Keratinocyte (primary cell): ENCODE results near the gene CARM1.

Experiments used
- EZH2 ChIP-seq: IDR thresholded peaks from one replicate; pipeline ENCODE4 v1.6.1; 2012; ENCODE audit warnings: inconsistent platforms, mild to moderate bottlenecking, low read length, moderate library complexity
- TF ChIP-seq, protein P1 (sequence below), 3 experiments: IDR thresholded peaks in 1 of 3; conservative IDR thresholded peaks in 1 of 3; optimal IDR thresholded peaks in 1 of 3; 2 replicates in 2 of 3; 3 replicates in 1 of 3; pipeline versions ENCODE3 to v1.5.1; 2011; ENCODE audit warnings: low read length in 3 of 3, mild to moderate bottlenecking in 3 of 3, moderate library complexity in 2 of 3, control low read depth in 1 of 3, inconsistent platforms in 1 of 3; ENCODE audit not compliant: insufficient read depth in 2 of 3; ENCODE audit errors: extremely low read depth in 1 of 3

DNA sequence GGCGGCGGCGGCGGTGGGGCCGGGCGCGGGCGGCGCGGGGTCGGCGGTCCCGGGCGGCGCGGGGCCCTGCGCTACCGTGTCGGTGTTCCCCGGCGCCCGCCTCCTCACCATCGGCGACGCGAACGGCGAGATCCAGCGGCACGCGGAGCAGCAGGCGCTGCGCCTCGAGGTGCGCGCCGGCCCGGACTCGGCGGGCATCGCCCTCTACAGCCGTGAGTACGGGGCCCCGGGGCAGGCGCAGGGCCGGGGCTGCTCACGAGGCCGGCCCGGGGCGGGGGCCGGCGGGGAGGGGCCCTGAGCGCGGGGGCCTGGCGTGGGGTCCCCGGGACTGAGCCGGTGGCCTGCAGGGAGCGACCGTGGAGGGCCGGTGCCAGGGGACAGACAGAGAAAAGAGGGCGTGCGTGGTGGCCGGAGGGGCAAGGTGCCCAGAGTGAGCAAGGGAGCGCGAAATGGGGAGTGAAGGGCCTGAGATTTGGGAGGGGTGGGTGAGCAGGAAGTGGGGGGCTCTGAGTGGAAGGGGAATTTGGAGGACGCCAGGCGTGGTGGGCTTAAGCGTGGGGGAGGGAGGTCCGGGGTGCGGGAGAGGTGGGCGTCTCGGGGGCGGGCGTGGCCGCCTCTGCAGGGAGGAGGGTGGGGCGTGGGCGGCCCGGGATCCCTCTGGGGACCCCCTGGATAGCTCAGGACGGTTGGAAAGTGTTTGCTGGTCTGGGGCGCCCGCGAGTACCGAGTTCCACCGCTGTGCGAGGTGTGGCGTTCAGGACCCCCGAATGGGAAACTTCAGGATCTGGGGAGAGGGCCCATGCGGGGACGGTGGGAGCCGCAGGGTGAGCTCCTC, 575 bp downstream of the CARM1 start:
- no peak for TF ChIP-seq EZH2
- TF ChIP-seq, protein P1, sequence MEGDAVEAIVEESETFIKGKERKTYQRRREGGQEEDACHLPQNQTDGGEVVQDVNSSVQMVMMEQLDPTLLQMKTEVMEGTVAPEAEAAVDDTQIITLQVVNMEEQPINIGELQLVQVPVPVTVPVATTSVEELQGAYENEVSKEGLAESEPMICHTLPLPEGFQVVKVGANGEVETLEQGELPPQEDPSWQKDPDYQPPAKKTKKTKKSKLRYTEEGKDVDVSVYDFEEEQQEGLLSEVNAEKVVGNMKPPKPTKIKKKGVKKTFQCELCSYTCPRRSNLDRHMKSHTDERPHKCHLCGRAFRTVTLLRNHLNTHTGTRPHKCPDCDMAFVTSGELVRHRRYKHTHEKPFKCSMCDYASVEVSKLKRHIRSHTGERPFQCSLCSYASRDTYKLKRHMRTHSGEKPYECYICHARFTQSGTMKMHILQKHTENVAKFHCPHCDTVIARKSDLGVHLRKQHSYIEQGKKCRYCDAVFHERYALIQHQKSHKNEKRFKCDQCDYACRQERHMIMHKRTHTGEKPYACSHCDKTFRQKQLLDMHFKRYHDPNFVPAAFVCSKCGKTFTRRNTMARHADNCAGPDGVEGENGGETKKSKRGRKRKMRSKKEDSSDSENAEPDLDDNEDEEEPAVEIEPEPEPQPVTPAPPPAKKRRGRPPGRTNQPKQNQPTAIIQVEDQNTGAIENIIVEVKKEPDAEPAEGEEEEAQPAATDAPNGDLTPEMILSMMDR (optimal IDR thresholded peaks at IDR 0.05 in 1 of 3, IDR thresholded peaks at IDR 0.05 in 1 of 3, conservative IDR thresholded peaks at IDR 0.05 in 1 of 3; ENCODE audit: extremely low read depth in 1 of 3, insufficient read depth in 2 of 3, low read length in 3 of 3): peak in 2 of 3 experiments; percentile 8 to 30
